ENCODE measurements around the gene HS6ST1. TPM values are rescaled to one million over a fixed set of nuclear protein-coding genes. Genes with fewer than 3 reads are reported as not detected.

The HS6ST1 gene
- total and polyA plus RNA-seq, 12 donors = 20.5 to 262 (median 97.1) TPM

- H3K27me3 ChIP-seq = no peaks in the 10 kb centered on the region
- H3K4me1 ChIP-seq (replicated peaks in 1 of 2) = peaks cover 9 to 17% of the 10 kb centered on the region in 2 donors
- TF ChIP-seq POLR2A (IDR thresholded peaks at IDR 0.05) = no peak
- no peak for TF ChIP-seq CTCF (IDR thresholded peaks at IDR 0.05)
- 67 to 88% (median 82%) methylated on average over 11 to 29 of the region's 29 CpGs for WGBS, 4 donors
- no peaks in the 10 kb centered on the region for H3K9me3 ChIP-seq (replicated peaks in 1 of 3)
- DNase-seq = peak in 4 of 7 donors; percentile 45 to 60 (median 48)
- H3K36me3 ChIP-seq (replicated peaks in 1 of 2) = no peaks in the 10 kb centered on the region
- H3K4me3 ChIP-seq = peak overlapping the region in 2 of 4 donors; percentile 40 to 78
- peak overlapping the region in 3 of 5 donors; percentile 83 to 93 (median 87) for H3K27ac ChIP-seq
- intact Hi-C loops (cut with DNase I) = loop anchor here in 1 of 2 donors (5.0 to 10.0 kb wide), 3 partner anchors 209 to 432 kb away; no protein-coding TSS in a partner anchor
Observed at GRCh38 chr2:128322715-128323554, 4.3 kb upstream of the HS6ST1 start.

- DNase-seq = peak; percentile 85 to 93 (median 88)
- H3K27ac ChIP-seq = peak overlapping the region in 4 of 5 donors; percentile 67 to 93 (median 85)
- intact Hi-C loops (cut with DNase I) = loop anchor here in 1 of 2 donors (5.0 to 10.0 kb wide), 3 partner anchors 210 to 433 kb away; no protein-coding TSS in a partner anchor
- peak in 1 of 2 donors; percentile 77 for TF ChIP-seq POLR2A (IDR thresholded peaks at IDR 0.05)
- peak; percentile 54 to 98 (median 80) for TF ChIP-seq CTCF (IDR thresholded peaks at IDR 0.05)
- H3K27me3 ChIP-seq = no peaks in the 10 kb centered on the region
- peaks cover 11 to 20% of the 10 kb centered on the region in 2 donors for H3K4me1 ChIP-seq (replicated peaks in 1 of 2)
- H3K9me3 ChIP-seq (replicated peaks in 1 of 3) = no peaks in the 10 kb centered on the region
- H3K36me3 ChIP-seq (replicated peaks in 1 of 2) = no peaks in the 10 kb centered on the region
- H3K4me3 ChIP-seq = peak overlapping the region in 3 of 4 donors; percentile 40 to 78 (median 42)
- 1 to 3% (median 2%) methylated on average over 52 to 91 of the region's 91 CpGs for WGBS, 4 donors
Observed at GRCh38 chr2:128321784-128322714, 3.4 kb upstream of the HS6ST1 start.

- WGBS, 4 donors = 78 to 87% (median 79%) methylated on average over 9 to 23 of the region's 23 CpGs
- intact Hi-C loops (cut with DNase I) = loop anchor here in 1 of 2 donors (5.0 to 10.0 kb wide), 3 partner anchors 211 to 434 kb away; no protein-coding TSS in a partner anchor
- DNase-seq = peak in 5 of 7 donors; percentile 10 to 56 (median 26)
- H3K4me3 ChIP-seq = no peak overlapping the region
- no peaks in the 10 kb centered on the region for H3K9me3 ChIP-seq (replicated peaks in 1 of 3)
- TF ChIP-seq CTCF (IDR thresholded peaks at IDR 0.05) (no peak), POLR2A (IDR thresholded peaks at IDR 0.05) (no peak)
- no peaks in the 10 kb centered on the region for H3K36me3 ChIP-seq (replicated peaks in 1 of 2)
- peaks cover 20 to 28% of the 10 kb centered on the region in 2 donors for H3K4me1 ChIP-seq (replicated peaks in 1 of 2)
- H3K27ac ChIP-seq = peak overlapping the region in 2 of 5 donors; percentile 87 to 93
- H3K27me3 ChIP-seq = no peaks in the 10 kb centered on the region
Observed at GRCh38 chr2:128320906-128321771, 2.5 kb upstream of the HS6ST1 start.

Data from adrenal gland (tissue), 12 donors.